Endothelial cell of umbilical vein (primary cell): ENCODE results near the gene ROCK2. TPM values are rescaled to one million over a fixed set of nuclear protein-coding genes. Genes with fewer than 3 reads are reported as not detected.

Source experiments
- BruUV-seq: library from RNA; stranded (reverse); fragments of 400-500 nt; replicated peaks from 2 replicates; lab custom pipeline; 2021; lab: Mats Ljungman, UMichigan
- CTCF ChIA-PET: fragments of 300-600, 350-600 bp; sonication (Branson Sonifier 250); formaldehyde crosslinking; loops from one replicate; lab custom pipeline; 2021; ENCODE audit warnings: antibody characterized with exemption, inconsistent platforms; lab: Charles Lee
- POLR2A ChIA-PET: fragments of 300-600, 350-600 bp; sonication (Branson Sonifier 250); formaldehyde crosslinking; loops from one replicate; lab custom pipeline; 2021; ENCODE audit warnings: antibody characterized with exemption, inconsistent platforms; lab: Charles Lee
- DNase-seq: peaks from one replicate; pipeline ENCODE4 v3.0.0-alpha.2; 2011; ENCODE audit warnings: low read depth, low spot score
- FAIRE-seq: peaks from 2 replicates; lab custom pipeline; 2011; peaks lifted over from hg19 to GRCh38; lab: Jason Lieb, UNC
- H2AFZ ChIP-seq: 2 replicates; pipeline ENCODE4 v1.6.0; 2012; ENCODE audit warnings: low read depth, low read length, control low read depth, inconsistent platforms
- H3K27ac ChIP-seq: 2 replicates; pipeline ENCODE4 v1.5.1; 2011; ENCODE audit warnings: low read depth, mild to moderate bottlenecking, control low read depth, low read length, moderate library complexity; ENCODE audit not compliant: insufficient read depth
- H3K27me3 ChIP-seq, 2 experiments: 2 replicates each; pipeline versions ENCODE4 v1.6.0 to v1.6.1; 2011; ENCODE audit warnings: low read length in 2 of 2, mixed read lengths in 1 of 2; ENCODE audit not compliant: control insufficient read depth in 2 of 2, insufficient read depth in 2 of 2
- H3K36me3 ChIP-seq, 2 experiments: 2 replicates in 1 of 2; 3 replicates in 1 of 2; pipeline ENCODE4 v1.5.1; 2011; ENCODE audit warnings: low read length in 2 of 2, mild to moderate bottlenecking in 1 of 2, moderate library complexity in 1 of 2; ENCODE audit not compliant: control insufficient read depth in 2 of 2, insufficient read depth in 2 of 2; ENCODE audit errors: extremely low read depth in 1 of 2
- H3K4me1 ChIP-seq: 3 replicates; pipeline ENCODE4 v1.5.1; 2011; ENCODE audit warnings: mild to moderate bottlenecking, low read length; ENCODE audit not compliant: control insufficient read depth, insufficient read depth; ENCODE audit errors: extremely low read depth
- H3K4me2 ChIP-seq: 2 replicates; pipeline ENCODE4 v1.6.1; 2011; ENCODE audit warnings: low read length, control low read depth, mixed read lengths; ENCODE audit not compliant: insufficient read depth
- H3K4me3 ChIP-seq, 3 experiments: fragments of 200-600 bp in 1 of 3; sonication (generic), shearing (Covaris generic) in 1 of 3; replicated peaks in 1 of 3; 2 replicates each; pipeline ENCODE4 v1.5.1; 2011 to 2016; ENCODE audit warnings: control low read depth in 3 of 3, low read length in 3 of 3, mild to moderate bottlenecking in 2 of 3, inconsistent platforms in 1 of 3, low read depth in 1 of 3, moderate library complexity in 1 of 3; ENCODE audit not compliant: insufficient read depth in 1 of 3
- H3K79me2 ChIP-seq: 2 replicates; pipeline ENCODE4 v1.6.0; 2012; ENCODE audit warnings: low read length, inconsistent platforms; ENCODE audit not compliant: control insufficient read depth, insufficient read depth
- H3K9ac ChIP-seq: replicated peaks from 2 replicates; pipeline ENCODE3; 2011; ENCODE audit warnings: low read length, control low read depth; ENCODE audit not compliant: insufficient read depth; ENCODE audit errors: extremely low read depth
- H3K9me1 ChIP-seq: replicated peaks from 3 replicates; pipeline ENCODE4 v1.6.0; 2011; ENCODE audit warnings: mild to moderate bottlenecking, low read length; ENCODE audit not compliant: control insufficient read depth, insufficient read depth; ENCODE audit errors: extremely low read depth
- H3K9me3 ChIP-seq: replicated peaks from 2 replicates; pipeline ENCODE4 v1.5.1; 2012; ENCODE audit warnings: low read length, inconsistent platforms; ENCODE audit not compliant: control insufficient read depth, insufficient read depth
- H4K20me1 ChIP-seq: replicated peaks from 2 replicates; pipeline ENCODE3; 2011; ENCODE audit warnings: mild to moderate bottlenecking, low read length; ENCODE audit not compliant: control insufficient read depth, insufficient read depth; ENCODE audit errors: extremely low read depth
- CTCF ChIP-seq, 2 donors: IDR thresholded peaks; 1 replicate in 1 of 2; 2 replicates in 1 of 2; pipeline ENCODE4 v1.5.1; 2011; ENCODE audit warnings: low read length in 2 of 2, mild to moderate bottlenecking in 2 of 2, moderate library complexity in 2 of 2, control low read depth in 1 of 2, inconsistent platforms in 1 of 2, low read depth in 1 of 2; ENCODE audit not compliant: insufficient read depth in 1 of 2; ENCODE audit errors: extremely low read depth in 1 of 2
- EZH2 ChIP-seq: IDR thresholded peaks from 2 replicates; pipeline ENCODE4 v1.6.1; 2012; ENCODE audit warnings: borderline replicate concordance, low read depth, mild to moderate bottlenecking, moderate library complexity, low read length, inconsistent platforms; ENCODE audit not compliant: severe bottlenecking
- FOS ChIP-seq: IDR thresholded peaks from 2 replicates; pipeline ENCODE4 v1.6.1; 2011; ENCODE audit warnings: mild to moderate bottlenecking, low read length, moderate library complexity, borderline replicate concordance; ENCODE audit not compliant: insufficient read depth
- GATA2 ChIP-seq: IDR thresholded peaks from 2 replicates; pipeline ENCODE4 v1.7.0; 2011; ENCODE audit warnings: low read depth, mild to moderate bottlenecking, moderate library complexity, mixed read lengths, low read length; ENCODE audit not compliant: insufficient read length, insufficient read depth
- JUN ChIP-seq: IDR thresholded peaks from 2 replicates; pipeline ENCODE4 v1.6.1; 2011; ENCODE audit warnings: borderline replicate concordance, low read depth; ENCODE audit not compliant: insufficient read length, insufficient read depth
- MYC ChIP-seq: IDR thresholded peaks from one replicate; pipeline ENCODE4 v1.6.1; 2011; ENCODE audit warnings: mild to moderate bottlenecking, low read depth, low read length
- POLR2A ChIP-seq: IDR thresholded peaks from 2 replicates; pipeline ENCODE4 v1.6.1; 2012; ENCODE audit warnings: low read depth, mild to moderate bottlenecking, control low read depth, low read length
- POLR2AphosphoS5 ChIP-seq: IDR thresholded peaks from 2 replicates; pipeline ENCODE4 v1.6.1; 2012; ENCODE audit warnings: low read depth, mild to moderate bottlenecking, control low read depth, low read length, moderate library complexity; ENCODE audit not compliant: insufficient read depth
- dilution Hi-C: fragments of 300-500 bp; cut with MboI; formaldehyde crosslinking; loops from one replicate; pipeline ENCODE4 v1.15.0; 2019; ENCODE audit warnings: low sequenced_read_pairs; ENCODE audit not compliant: extremely low pct_ligation_motif_present
- intact Hi-C: fragments of 100-400 bp; cut with micrococcal nuclease; formaldehyde crosslinking; loops from one replicate; pipeline ENCODE4 v1.10.0; 2022
- polyA plus RNA-seq, 4 experiments: library from polyadenylated mRNA; depleted of rRNA in 3 of 4; stranded (reverse) in 3 of 4; unstranded in 1 of 4; fragments of >200 nt; gene quantifications; 2 replicates each; pipeline versions ENCODE4 v1.2.1 to v1.2.3, GENCODE V29; 2011 to 2012; ENCODE audit warnings: missing spikeins in 1 of 4
- total RNA-seq: library from RNA; stranded (reverse); gene quantifications from 2 replicates; pipeline ENCODE4 v1.2.3, GENCODE V29; 2021
- TF ChIP-seq, protein P1 (sequence below): IDR thresholded peaks from 2 replicates; pipeline ENCODE4 v1.6.1; 2011; ENCODE audit not compliant: insufficient read depth, insufficient read length

Gene ROCK2
- total and polyA plus RNA-seq, 2 donors (not counting 3 experiments of a cell fraction or from before 2014, with no cell fraction given) = 5.2 to 56.5 TPM

DNA sequence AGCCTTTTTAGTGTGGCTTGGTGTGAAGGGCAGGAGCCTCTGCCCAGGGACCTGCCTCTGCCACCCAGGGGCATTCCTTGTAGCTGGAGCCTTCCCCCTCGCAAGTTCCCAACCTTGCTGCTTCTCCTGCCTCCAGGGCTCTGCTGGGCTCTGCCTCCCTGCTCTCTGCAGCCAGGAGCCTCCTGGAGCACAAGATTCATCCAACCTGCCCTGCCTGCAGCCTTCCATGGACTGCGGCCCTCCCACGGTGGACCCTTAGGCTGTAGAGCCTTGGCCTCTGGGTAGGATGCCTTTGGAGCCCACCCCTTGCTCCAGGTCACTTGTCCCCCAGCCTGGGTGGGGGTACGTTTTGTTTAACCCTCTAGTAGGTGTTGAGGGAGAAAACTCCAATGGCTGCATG, 186.7 kb downstream of the ROCK2 start:
- Histone ChIP-seq H2AFZ (no peak overlapping the region), H3K4me3 (no peak overlapping the region), H3K27ac (no peak overlapping the region), H3K9ac (no peak overlapping the region), H3K79me2 (no peaks in the 10 kb centered on the region), H3K9me1 (no peaks in the 10 kb centered on the region), H3K36me3 (no peaks in the 10 kb centered on the region), H3K4me2 (no peak overlapping the region), H3K9me3 (no peaks in the 10 kb centered on the region), H3K27me3 (no peaks in the 10 kb centered on the region), H4K20me1 (no peaks in the 10 kb centered on the region), H3K4me1 (peaks cover 11% of the 10 kb centered on the region)
- FAIRE-seq (no peak), DNase-seq (no peak)
- TF ChIP-seq MYC (no peak), JUN (no peak), GATA2 (no peak), CTCF (IDR thresholded peaks at IDR 0.05; ENCODE audit: extremely low read depth in 1 of 2, insufficient read depth in 1 of 2, low read depth in 1 of 2, low read length in 2 of 2) (no peak), POLR2AphosphoS5 (no peak), POLR2A (no peak), FOS (no peak), EZH2 (no peak)
- TF ChIP-seq, protein P1, sequence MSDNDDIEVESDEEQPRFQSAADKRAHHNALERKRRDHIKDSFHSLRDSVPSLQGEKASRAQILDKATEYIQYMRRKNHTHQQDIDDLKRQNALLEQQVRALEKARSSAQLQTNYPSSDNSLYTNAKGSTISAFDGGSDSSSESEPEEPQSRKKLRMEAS = no peak
- intact Hi-C loops (no loop called here), dilution Hi-C loops (no loop called here)
- CTCF ChIA-PET = no interaction called here
- POLR2A ChIA-PET = no interaction called here
- BruUV-seq = no TSS peak
